SKM-1 treated with dmso at 0.1 percent for 144 hours (cell line): ENCODE results near the gene RAD54L.

Source experiments
- DNase-seq: peaks from one replicate; lab custom pipeline; 2025; ENCODE audit not compliant: unreplicated experiment; lab: John Stamatoyannopoulos, UW

Gene RAD54L

GRCh38 chr1:46284597-46285564 lies 37.3 kb downstream of the RAD54L start:
- no peak for DNase-seq

- no peak for DNase-seq
These were observed 38.3 kb downstream of the RAD54L start for GRCh38 chr1:46285730-46286477.

- no peak for DNase-seq
These were observed 41.0 kb downstream of the RAD54L start for GRCh38 chr1:46288485-46289133.

- DNase-seq, result no peak
These were observed 41.6 kb downstream of the RAD54L start for GRCh38 chr1:46289134-46289494.

GRCh38 chr1:46289976-46290375 lies 42.4 kb downstream of the RAD54L start:
- DNase-seq, result no peak

GRCh38 chr1:46295306-46295705 lies 47.7 kb downstream of the RAD54L start:
- no peak for DNase-seq

- no peak for DNase-seq
These were observed 50.8 kb downstream of the RAD54L start for GRCh38 chr1:46298387-46298786.

- no peak for DNase-seq
These were observed 53.3 kb downstream of the RAD54L start for GRCh38 chr1:46300673-46301405.

- no peak for DNase-seq
These were observed 53.8 kb downstream of the RAD54L start for GRCh38 chr1:46301406-46301807.

- DNase-seq, result peak; percentile 50
These were observed 54.5 kb downstream of the RAD54L start for GRCh38 chr1:46301808-46302640.

GRCh38 chr1:46302641-46303037 lies 55.1 kb downstream of the RAD54L start:
- DNase-seq, result no peak

GRCh38 chr1:46303038-46303871 lies 55.7 kb downstream of the RAD54L start, which contains the start of the genes LRRC41 and UQCRH:
Gene LRRC41 (minus strand): TSS chr1:46303616. CDS start chr1:46303322, 294 bp downstream.
Gene UQCRH (plus strand): TSS chr1:46303698. CDS start chr1:46303767, 69 bp downstream.
- DNase-seq, result peak; percentile 93

- DNase-seq, result peak; percentile 68
These were observed 56.3 kb downstream of the RAD54L start for GRCh38 chr1:46303872-46304326.

- no peak for DNase-seq
These were observed 58.6 kb downstream of the RAD54L start for GRCh38 chr1:46306159-46306530.

GRCh38 chr1:46309401-46310159 lies 62.0 kb downstream of the RAD54L start:
- no peak for DNase-seq

GRCh38 chr1:46310321-46310720 lies 62.8 kb downstream of the RAD54L start:
- no peak for DNase-seq

- no peak for DNase-seq
These were observed 68.3 kb downstream of the RAD54L start for GRCh38 chr1:46315669-46316403.
